Measurements from ENCODE around the gene ZNF865. TPM values are rescaled to one million over a fixed set of nuclear protein-coding genes. Genes with fewer than 3 reads are reported as not detected.
A peak's percentile ranks its signal among the peaks of the same experiment; 100 is the strongest.

The ZNF865 gene
- total RNA-seq, 1 experiment from 2014 or later: 12.2 TPM

DNA sequence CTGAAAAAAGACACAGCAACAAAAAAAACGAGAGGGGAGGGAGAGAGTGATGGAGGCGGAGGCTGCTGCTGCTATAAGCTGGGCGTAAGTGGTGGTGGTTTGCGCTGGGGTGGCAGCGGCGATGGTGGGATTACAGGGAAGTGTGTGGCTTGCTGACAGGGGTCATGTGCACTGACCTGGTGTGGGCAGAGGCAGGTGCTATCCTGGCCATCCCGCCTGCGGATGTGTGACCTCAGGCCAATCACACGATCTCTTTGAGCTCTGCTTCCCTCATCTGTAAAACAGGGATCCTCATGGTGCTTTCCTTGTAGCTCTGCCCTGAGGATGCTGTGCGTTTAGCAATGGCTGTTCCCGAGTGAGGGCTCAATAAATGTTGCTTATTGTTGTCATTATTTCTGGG is 32.1 kb downstream of the ZNF865 start:
- BruUV-seq (replicated peaks): no TSS peak
- Mint-ChIP-seq H3K27me3 (ENCODE audit: insufficient read depth, unreplicated experiment) (no peaks in the 10 kb centered on the region), H3K27ac (ENCODE audit: low read depth, unreplicated experiment) (no peak overlapping the region), H3K4me3 (ENCODE audit: unreplicated experiment) (no peak overlapping the region), H3K4me1 (ENCODE audit: insufficient read depth, unreplicated experiment) (peaks cover 28% of the 10 kb centered on the region), H3K36me3 (ENCODE audit: insufficient read depth, unreplicated experiment) (peaks cover 22% of the 10 kb centered on the region), H3K9me3 (ENCODE audit: unreplicated experiment) (no peaks in the 10 kb centered on the region)
- CTCF ChIA-PET: interaction anchor here (0.5 to 2.9 kb wide), 9 partner anchors 11 to 1979 kb away, joined by 3 to 12 read pairs (median 5); partner anchors contain the start of genes DNAAF3 and U2AF2
- TF ChIP-seq, protein P1, sequence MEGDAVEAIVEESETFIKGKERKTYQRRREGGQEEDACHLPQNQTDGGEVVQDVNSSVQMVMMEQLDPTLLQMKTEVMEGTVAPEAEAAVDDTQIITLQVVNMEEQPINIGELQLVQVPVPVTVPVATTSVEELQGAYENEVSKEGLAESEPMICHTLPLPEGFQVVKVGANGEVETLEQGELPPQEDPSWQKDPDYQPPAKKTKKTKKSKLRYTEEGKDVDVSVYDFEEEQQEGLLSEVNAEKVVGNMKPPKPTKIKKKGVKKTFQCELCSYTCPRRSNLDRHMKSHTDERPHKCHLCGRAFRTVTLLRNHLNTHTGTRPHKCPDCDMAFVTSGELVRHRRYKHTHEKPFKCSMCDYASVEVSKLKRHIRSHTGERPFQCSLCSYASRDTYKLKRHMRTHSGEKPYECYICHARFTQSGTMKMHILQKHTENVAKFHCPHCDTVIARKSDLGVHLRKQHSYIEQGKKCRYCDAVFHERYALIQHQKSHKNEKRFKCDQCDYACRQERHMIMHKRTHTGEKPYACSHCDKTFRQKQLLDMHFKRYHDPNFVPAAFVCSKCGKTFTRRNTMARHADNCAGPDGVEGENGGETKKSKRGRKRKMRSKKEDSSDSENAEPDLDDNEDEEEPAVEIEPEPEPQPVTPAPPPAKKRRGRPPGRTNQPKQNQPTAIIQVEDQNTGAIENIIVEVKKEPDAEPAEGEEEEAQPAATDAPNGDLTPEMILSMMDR (IDR thresholded peaks at IDR 0.05; ENCODE audit: unreplicated experiment): no peak
- intact Hi-C loops (cut with micrococcal nuclease): loop anchor here (10.0 kb wide), 1 partner anchor 697 kb away; no protein-coding TSS in a partner anchor
- POLR2A ChIA-PET: interaction anchor here (0.6 to 2.2 kb wide), 6 partner anchors 10 to 575 kb away, joined by 3 to 7 read pairs (median 5); partner anchors contain the start of genes CCDC106, FIZ1 and RDH13
- DNase-seq (ENCODE audit: unreplicated experiment): no peak

DNA sequence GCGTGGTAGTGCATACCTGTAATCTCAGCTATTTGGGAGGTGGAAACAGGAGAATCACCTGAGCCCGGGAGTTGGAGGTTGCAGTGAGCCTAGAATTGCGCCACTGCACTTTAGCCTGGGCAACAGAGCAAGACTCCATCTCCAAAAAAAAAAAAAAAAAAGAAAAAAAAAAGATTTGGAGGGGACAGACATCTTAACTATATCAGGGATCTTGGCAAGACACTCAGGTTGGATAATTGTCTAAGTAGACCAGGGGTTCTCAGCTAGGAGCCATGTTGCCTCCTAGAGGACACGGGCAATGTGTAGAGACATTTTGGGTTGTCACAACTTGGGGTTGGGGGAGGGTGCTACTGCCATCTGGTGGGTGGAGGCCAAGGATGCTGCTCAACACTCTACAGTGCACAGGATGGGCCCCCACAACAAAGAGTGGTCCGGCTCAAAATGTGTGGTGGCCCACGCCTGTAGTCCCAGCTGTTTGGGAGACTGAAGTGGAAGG is 33.5 kb downstream of the ZNF865 start:
- Mint-ChIP-seq H3K9me3 (ENCODE audit: unreplicated experiment) (no peaks in the 10 kb centered on the region), H3K36me3 (ENCODE audit: insufficient read depth, unreplicated experiment) (peaks cover 34% of the 10 kb centered on the region), H3K27ac (ENCODE audit: low read depth, unreplicated experiment) (no peak overlapping the region), H3K4me3 (ENCODE audit: unreplicated experiment) (no peak overlapping the region), H3K27me3 (ENCODE audit: insufficient read depth, unreplicated experiment) (no peaks in the 10 kb centered on the region), H3K4me1 (ENCODE audit: insufficient read depth, unreplicated experiment) (peaks cover 36% of the 10 kb centered on the region)
- CTCF ChIA-PET: interaction anchor here (0.5 to 2.3 kb wide), 7 partner anchors 9 to 968 kb away, joined by 3 to 12 read pairs (median 4); partner anchors contain the start of genes CCDC106 and ZNF784
- TF ChIP-seq, protein P1 (IDR thresholded peaks at IDR 0.05; ENCODE audit: unreplicated experiment): peak; percentile 25
- no TSS peak for BruUV-seq (replicated peaks)
- intact Hi-C loops (cut with micrococcal nuclease): loop anchor here (10.0 kb wide), 1 partner anchor 696 kb away; no protein-coding TSS in a partner anchor
- DNase-seq (ENCODE audit: unreplicated experiment): peak; percentile 46
- POLR2A ChIA-PET: interaction anchor here (0.7 to 1.7 kb wide), 3 partner anchors 16 to 35 kb away, joined by 3 to 8 read pairs (median 3); partner anchors contain the start of gene U2AF2

DNA sequence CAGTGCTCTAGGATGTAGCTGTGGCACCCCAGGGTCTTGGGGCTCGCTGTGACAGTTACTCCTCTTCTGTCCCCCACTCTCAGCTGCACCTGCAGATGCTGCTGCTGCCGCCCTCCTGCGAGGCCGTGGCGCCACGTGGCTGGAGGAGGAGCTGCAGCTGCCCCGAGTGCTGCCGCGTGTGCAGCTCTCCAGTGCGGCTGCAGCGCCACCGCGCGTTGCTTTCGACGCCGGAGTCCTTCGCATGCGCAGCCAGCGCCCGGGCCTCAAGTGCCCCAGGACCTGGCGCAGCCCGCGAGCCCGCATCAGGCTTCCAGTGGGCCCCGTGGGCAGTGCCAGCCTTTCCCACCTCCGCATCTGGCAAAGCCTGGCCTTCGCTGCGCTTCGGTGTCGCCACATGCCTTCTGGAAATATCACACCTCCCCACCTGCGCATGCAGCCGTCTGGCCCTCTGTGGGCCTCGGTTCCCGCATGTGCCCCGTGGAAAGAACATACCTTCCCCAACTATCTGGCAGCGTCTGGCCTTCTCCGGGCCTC is 34.7 kb downstream of the ZNF865 start:
- intact Hi-C loops (cut with micrococcal nuclease): no loop called here

More for the DNA sequence above, 34.7 kb downstream of the ZNF865 start:
- DNase-seq (ENCODE audit: unreplicated experiment): no peak
- Mint-ChIP-seq H3K27ac (ENCODE audit: low read depth, unreplicated experiment) (peak overlapping the region; percentile 49), H3K27me3 (ENCODE audit: insufficient read depth, unreplicated experiment) (no peaks in the 10 kb centered on the region), H3K4me1 (ENCODE audit: insufficient read depth, unreplicated experiment) (peaks cover 34% of the 10 kb centered on the region), H3K4me3 (ENCODE audit: unreplicated experiment) (peak overlapping the region; percentile 82), H3K36me3 (ENCODE audit: insufficient read depth, unreplicated experiment) (peaks cover 37% of the 10 kb centered on the region), H3K9me3 (ENCODE audit: unreplicated experiment) (no peaks in the 10 kb centered on the region)
- POLR2A ChIA-PET: interaction anchor here (0.7 to 1.7 kb wide), 2 partner anchors 14 to 298 kb away, joined by 3 to 8 read pairs; partner anchors contain the start of gene U2AF2
- CTCF ChIA-PET: interaction anchor here (0.5 to 0.9 kb wide), 4 partner anchors 132 to 1467 kb away, joined by 3 to 4 read pairs (median 3); partner anchors contain the start of gene TMC4
- TF ChIP-seq, protein P1 (IDR thresholded peaks at IDR 0.05; ENCODE audit: unreplicated experiment): no peak
- no TSS peak for BruUV-seq (replicated peaks)
